GM23338 (cell line): ENCODE data around the gene STX8.

ENCODE experiments used
- EZH2 ChIP-seq: fragments of 200-600 bp; sonication (generic); IDR thresholded peaks from one replicate; pipeline ENCODE4 v1.8.0; 2017; ENCODE audit warnings: antibody characterized with exemption, mild to moderate bottlenecking, low read depth; ENCODE audit not compliant: unreplicated experiment
- EZH2phosphoT487 ChIP-seq: fragments of 200-600 bp; sonication (generic); IDR thresholded peaks from one replicate; pipeline ENCODE4 v1.8.1; 2018; ENCODE audit warnings: antibody characterized with exemption; ENCODE audit not compliant: unreplicated experiment
- POLR2AphosphoS5 ChIP-seq: IDR thresholded peaks from 2 replicates; pipeline ENCODE4 v1.6.1; 2016; ENCODE audit warnings: antibody characterized with exemption, low read depth
- TF ChIP-seq, protein P1 (sequence below), 2 experiments: fragments of 200-600 bp in 1 of 2; sonication (generic) in 1 of 2; conservative IDR thresholded peaks; 2 replicates each; pipeline versions ENCODE4 v1.5.1 to v1.6.1; 2016 to 2017; ENCODE audit warnings: antibody characterized with exemption in 2 of 2, low read depth in 2 of 2, mild to moderate bottlenecking in 2 of 2, moderate library complexity in 1 of 2

DNA sequence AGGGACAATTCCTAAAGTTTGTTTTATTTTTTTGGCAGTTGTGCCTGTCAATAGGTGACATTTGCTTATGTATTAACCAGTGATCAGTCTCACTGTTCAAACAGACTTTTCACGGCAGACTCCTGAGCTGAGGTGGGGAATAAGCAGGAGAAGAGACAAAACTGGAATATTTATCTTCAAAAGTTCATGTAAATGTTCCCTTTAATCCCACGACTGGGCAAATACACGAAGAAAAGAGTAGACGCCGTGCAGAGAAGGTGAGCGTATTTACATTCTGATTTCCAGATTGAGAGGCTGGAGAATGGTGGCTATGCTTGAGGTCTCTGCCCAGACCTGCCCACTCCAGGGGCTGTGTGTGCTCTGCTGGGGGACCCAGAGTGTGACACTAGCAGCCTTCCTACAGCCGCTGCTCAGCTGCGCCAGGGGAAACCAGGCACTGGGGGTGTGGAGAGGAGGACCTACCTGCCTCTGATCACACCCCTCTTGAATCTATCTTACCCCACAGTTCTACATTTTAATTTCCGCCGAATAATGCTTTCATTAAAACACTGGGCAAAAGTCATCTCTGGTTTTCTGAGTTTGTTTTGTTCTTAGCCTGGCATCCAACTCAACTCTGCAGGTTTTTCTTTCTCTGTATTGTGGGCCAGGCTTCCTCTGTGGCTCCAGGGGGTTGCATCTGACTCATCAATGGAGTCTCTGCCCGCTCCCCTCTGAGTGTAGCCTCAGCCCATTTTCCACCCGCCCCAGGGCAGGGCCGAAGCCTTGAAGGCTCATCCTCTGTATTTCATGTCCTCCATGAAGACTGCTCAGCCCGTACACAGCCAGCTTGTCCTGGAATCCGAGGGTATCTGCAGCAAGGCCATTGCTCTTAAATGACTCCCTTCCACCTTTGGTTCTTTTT is 317.3 kb downstream of the STX8 start:
- TF ChIP-seq EZH2phosphoT487 (no peak), POLR2AphosphoS5 (no peak), EZH2 (no peak)
- TF ChIP-seq, protein P1, sequence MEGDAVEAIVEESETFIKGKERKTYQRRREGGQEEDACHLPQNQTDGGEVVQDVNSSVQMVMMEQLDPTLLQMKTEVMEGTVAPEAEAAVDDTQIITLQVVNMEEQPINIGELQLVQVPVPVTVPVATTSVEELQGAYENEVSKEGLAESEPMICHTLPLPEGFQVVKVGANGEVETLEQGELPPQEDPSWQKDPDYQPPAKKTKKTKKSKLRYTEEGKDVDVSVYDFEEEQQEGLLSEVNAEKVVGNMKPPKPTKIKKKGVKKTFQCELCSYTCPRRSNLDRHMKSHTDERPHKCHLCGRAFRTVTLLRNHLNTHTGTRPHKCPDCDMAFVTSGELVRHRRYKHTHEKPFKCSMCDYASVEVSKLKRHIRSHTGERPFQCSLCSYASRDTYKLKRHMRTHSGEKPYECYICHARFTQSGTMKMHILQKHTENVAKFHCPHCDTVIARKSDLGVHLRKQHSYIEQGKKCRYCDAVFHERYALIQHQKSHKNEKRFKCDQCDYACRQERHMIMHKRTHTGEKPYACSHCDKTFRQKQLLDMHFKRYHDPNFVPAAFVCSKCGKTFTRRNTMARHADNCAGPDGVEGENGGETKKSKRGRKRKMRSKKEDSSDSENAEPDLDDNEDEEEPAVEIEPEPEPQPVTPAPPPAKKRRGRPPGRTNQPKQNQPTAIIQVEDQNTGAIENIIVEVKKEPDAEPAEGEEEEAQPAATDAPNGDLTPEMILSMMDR (conservative IDR thresholded peaks at IDR 0.05; ENCODE audit: low read depth in 2 of 2): no peak
